HG03045 (cell line): ENCODE results near the gene TAF4B.
"Not testable (repeated sequence)": the region's sequence is repeated elsewhere in the genome, so short reads cannot be mapped to it uniquely, and the experiment has no call there.

ENCODE experiments used
- ATAC-seq: cut with Tn5 transposase; IDR thresholded peaks from one replicate; pipeline ENCODE4 v1.9.1; 2021; ENCODE audit warnings: mild to moderate bottlenecking, moderate library complexity; ENCODE audit not compliant: unreplicated experiment

The TAF4B gene

GRCh38 chr18:26370037-26370436, 143.8 kb downstream of the TAF4B start:
- ATAC-seq, result no peak

DNA sequence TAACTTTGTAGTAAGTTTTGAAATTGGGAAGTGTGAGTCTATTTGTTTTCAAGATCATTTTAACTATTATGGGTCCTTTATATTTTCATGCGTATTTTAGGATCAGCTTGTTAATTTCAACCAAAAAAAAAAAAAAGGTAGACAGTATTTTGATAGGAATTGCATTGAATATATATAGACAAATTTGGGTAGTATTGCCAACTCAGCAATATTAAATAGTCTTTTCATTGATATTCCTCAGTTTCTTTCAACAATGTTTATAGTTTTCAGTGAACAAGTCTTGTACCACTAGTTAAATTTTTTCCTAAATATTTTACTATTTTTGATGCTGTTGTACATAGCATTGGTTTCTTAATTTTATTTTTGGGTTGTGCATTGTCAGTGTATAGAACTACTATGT, 149.9 kb downstream of the TAF4B start:
- ATAC-seq, result no peak

GRCh38 chr18:26378701-26379100, 152.5 kb downstream of the TAF4B start:
- no peak for ATAC-seq

GRCh38 chr18:26381555-26381954, 155.3 kb downstream of the TAF4B start:
- ATAC-seq, result not testable (repeated sequence)

DNA sequence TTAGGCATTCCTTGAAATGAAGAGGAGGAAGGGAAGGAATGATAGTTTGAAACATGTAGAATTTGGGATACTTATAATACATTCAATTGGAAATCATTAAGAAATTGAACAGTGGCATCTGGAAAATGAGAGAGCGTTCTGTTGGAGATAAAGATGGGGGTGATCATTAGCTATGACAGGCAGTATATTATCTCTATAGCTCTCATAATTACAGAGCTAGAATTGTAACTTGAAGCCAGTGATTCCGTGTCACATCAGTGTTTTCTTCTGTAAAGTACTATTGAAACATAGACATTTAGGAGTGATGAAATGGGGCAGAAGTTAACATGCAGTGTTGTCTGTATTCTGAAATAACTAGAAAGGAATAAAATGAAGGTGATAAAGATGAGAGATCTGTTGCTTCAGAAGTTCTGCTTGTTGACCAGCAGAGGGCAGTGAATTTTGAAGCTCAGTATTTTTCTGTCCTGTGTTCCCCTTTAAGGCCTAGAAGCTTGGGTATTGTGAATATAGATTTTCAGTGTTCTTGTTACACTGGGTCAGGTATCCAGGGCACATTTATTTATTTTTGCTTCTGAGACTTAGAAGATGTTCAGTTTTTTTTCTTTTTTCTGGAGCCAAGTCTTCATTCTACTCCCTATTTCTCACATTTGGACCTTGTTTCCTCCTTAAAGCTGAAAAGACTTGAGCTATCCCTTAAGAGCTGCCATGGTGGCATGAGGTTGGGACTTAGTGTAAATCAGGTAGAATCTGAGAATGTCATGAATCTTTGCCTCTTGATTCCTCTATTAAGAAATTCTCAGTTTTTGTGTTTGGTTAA, 157.4 kb downstream of the TAF4B start:
- ATAC-seq, result no peak

DNA sequence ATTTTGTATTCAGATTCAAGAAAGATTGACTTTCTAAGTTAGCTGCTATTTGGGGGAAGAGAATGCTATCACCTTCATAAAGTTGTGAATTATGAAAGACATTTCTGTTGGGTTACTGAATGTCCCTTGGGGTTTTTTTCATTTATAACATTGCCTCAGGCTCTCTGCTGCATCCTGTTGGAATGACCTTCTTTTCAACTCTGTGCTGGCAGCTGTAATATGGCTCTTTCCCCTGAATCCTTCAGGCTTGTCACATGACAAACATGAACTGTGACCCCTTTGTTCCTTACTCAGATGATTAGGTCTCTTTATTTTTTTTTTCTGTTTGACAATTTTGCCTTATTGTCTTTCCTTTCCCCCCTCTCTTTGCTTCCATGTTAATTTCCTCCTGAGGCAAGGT, 159.8 kb downstream of the TAF4B start:
- ATAC-seq, result no peak

DNA sequence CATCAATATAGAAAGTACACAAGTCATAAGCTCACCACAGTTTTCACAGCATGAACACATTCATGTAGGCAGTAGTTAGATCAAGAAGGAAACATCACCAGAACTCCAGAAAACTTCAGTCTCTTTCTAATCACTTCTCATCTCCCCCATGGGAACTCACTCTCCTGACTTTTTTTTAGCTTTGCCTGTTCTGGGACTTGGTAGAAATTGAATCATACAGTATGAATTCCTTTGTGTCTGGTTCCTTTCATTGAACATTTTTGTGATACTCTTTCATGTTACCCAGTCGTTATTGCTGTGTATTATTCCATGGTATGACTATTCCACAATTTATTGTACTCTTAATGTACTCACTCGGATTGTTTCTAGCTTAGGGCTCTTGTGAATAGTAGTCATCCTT, 160.2 kb downstream of the TAF4B start:
- no peak for ATAC-seq

DNA sequence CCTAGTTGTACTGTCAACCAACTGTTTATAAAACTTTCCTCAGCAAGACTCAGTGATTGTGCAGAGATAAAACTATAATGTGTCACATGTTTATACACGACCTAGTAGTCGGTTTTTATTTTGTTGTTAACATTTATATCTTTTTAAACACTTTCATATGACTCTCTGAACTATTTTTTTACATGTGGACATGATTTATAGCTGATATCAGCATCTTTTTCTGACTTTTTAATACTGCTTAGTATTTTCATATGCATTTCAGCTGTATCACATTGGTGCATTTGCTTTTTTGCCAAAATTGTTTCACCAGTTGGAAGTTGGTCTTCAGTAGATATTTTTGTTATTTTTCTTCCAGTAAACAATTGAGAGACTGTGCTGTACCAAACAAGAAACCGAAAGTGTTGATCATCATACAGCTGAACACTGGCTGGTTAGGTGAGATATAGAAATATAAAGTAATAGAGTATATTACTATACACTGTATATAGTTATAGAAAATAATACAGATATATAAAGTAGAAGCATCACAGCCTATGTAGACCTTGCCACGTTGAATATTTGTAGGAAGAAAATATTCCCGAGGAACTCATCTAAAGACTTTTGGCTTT, 167.9 kb downstream of the TAF4B start:
- no peak for ATAC-seq

- ATAC-seq, result no peak
Observed at GRCh38 chr18:26397019-26397418, 170.8 kb downstream of the TAF4B start.

DNA sequence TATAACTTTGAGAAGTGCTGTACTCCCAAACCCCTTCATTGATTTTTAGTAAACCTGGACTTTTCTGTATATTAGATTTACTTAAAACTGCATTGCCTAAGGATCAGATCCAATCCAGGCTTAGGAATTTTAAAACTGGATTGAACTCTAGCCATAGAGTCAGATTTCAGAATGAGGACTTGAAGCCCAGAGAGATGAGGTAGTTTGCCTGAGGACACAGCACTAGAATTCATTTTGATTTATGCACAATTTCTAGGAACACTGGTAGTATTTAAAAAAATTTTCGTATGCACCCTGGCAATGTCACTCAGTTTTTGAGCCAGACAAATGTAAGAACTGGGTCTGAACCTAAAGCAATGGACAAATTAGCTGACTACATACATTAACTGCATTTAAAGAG, 177.2 kb downstream of the TAF4B start:
- no peak for ATAC-seq

- peak; percentile 70 for ATAC-seq
Observed at GRCh38 chr18:26405190-26405801, 179.1 kb downstream of the TAF4B start.

- no peak for ATAC-seq
Observed at GRCh38 chr18:26406324-26406723, 180.1 kb downstream of the TAF4B start.

GRCh38 chr18:26406854-26407517, 180.7 kb downstream of the TAF4B start:
- no peak for ATAC-seq

DNA sequence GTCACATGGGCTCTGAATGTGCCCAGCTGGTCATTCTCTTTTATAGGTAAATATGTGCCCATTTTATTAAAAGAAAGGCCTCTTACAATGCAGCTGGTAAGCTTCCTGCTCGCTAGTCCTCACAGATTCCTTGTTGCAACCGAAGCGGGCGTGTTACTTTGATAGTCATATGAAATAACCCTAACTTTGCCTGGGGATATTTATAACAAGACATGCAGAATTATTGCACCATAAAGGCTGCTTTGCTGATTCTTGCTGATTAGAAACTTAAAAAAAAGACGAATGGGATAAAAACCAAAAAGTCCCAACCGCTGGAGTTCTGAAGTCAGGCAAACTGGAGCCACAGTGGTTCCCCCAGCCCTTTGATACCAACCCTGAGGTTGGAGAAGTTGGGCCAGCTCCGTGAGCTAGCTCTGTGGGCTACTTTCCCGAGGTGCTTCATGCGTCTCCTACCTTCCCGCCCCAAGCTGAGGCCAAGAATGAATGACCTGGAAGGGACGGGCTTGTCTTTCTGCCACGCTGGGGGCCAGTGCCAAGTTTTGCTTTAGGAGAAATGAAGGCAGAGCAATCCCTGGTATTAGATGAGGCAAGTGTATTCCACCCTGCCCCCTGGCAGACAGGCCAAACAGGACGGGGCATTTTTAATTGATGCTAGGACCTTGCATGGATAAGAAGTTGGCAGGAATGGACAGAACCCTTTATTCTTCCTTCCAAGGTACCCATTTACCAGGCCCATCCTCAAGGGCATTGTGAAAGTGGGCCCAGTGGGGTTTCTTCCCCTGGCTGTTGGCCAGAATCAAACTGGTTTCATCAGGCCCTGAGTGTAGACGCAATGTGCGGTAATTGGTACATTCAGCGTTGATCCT, 181.7 kb downstream of the TAF4B start:
- no peak for ATAC-seq

DNA sequence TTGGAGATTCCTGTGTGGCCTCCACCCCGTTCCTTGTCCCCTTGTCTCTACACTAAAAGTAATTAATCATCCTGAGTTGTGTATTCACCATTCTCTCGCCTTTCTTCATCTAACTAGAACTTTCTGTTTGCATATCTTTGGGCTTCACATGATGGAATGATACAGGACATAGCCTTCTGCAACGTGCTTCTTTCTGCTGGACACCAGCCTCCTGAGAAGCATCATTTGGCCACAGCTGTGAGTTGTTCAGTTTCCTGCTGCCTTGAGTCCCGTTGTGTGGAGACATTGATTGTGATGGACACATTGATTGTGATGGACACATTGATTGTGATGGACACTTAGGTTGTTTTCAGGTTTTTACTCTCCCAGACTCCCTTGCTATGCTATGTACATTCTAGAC, 182.8 kb downstream of the TAF4B start:
- no peak for ATAC-seq

GRCh38 chr18:26414901-26415440, 188.7 kb downstream of the TAF4B start:
- ATAC-seq, result no peak

DNA sequence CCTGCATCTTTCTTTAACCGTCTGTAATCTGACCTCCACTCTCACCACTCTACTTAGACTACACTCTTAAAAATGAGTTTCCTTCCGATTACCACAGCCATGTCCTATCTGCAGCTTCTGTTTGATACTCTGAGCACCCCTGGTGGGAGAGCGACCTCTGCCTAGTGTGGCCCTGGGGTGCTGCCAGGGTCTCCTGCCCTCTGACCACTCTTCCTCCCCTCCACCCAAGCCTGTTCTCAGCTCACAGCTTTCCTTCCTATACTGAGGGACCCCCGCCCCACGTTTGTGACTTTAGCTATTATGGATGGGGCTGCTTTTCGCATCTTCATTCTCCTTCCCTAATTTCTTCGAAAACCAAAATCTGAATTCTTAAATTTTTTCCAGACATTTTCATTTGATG, 189.4 kb downstream of the TAF4B start:
- no peak for ATAC-seq

DNA sequence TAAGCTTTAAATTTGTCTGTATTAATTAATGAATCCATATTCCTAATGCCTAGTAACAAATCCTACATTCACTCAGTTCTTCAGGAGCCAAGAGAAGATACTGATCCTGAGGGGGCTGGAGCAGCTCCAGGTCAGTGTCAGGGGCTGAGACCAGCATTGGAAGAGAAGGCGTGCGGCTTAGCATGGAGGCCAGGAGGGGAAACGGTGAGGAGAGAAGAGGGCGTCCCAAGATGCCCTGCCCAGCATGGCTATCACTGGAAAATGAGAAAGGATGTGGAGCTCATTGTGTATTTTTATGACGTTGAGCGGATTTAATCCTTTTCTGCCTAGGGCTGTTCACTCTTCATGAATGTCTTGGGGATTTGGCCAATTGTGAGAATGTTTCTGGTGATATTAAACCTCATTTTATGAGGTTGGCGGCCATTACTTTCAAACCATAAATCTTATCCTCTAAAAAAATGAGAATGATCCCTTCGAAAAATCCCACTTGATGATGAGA, 190.5 kb downstream of the TAF4B start:
- no peak for ATAC-seq

DNA sequence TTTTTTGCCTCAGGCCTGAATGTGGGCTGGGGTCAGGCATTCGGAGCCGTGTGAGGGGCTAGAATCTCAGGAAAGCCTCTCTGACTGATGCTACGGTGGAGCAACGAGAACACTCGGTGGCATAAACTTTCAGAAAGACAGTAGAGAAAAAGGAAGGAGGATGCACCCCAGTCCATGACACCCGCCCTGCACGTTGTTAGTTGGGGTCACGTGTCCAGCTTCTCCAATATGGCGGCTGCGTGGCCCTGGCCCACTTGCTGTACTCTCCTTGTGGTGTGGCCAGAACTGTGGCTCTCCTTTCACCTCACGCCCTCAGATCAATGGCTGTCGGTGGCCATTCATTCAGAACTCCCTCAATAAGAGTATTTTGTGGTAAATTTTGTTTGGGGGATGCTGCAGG, 190.9 kb downstream of the TAF4B start:
- ATAC-seq, result no peak

- ATAC-seq, result no peak
Observed at GRCh38 chr18:26418225-26418624, 192.0 kb downstream of the TAF4B start.
